Measurements from ENCODE around the gene STK40. TPM values are rescaled to one million over a fixed set of nuclear protein-coding genes. Genes with fewer than 3 reads are reported as not detected.

Gene STK40
- total RNA-seq, 1 experiment from 2014 or later = 26.2 TPM

DNA sequence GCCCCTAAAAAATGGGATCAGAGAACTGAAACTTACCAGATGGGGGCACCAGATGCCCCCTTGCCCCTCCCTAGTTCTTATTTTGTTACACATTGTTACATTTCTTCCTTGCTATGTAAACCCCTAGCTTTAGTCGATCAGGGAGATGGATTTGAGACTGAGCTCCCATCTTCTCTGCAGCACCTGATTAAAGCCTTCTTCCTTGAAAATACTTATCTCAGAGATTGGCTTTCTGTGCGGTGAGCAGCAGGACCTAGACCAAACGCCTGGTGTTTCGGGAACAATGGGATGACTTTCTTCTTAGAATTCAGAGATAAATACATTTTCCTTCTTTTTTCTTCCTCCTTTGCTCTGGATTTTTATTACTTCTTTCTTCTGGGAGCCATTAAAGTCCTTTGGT lies 28.7 kb upstream of the STK40 start:
- H3K4me2 ChIP-seq (ENCODE audit: insufficient read depth, insufficient read length, low read length) = no peak overlapping the region
- no peak overlapping the region for H2BK15ac ChIP-seq (ENCODE audit: low read depth, low read length)
- no peak overlapping the region for H3K23ac ChIP-seq (ENCODE audit: insufficient read length, low read depth, low read length)
- no peak overlapping the region for H4K5ac ChIP-seq (ENCODE audit: insufficient read length, low read depth, low read length)
- H3K4me1 Mint-ChIP-seq = peaks cover 5 to 12% of the 10 kb centered on the region in 2 experiments
- H4K20me1 ChIP-seq (ENCODE audit: control insufficient read depth, insufficient read depth, insufficient read length) = no peaks in the 10 kb centered on the region
- H3K27ac ChIP-seq (ENCODE audit: insufficient read length, low read depth, low read length) = no peak overlapping the region
- peak overlapping the region in 1 of 3 experiments; percentile 56; a peak in 2 of 7 replicates for H3K27ac Mint-ChIP-seq
- H2BK20ac ChIP-seq (ENCODE audit: low read depth, low read length, poor library complexity, severe bottlenecking) = no peak overlapping the region
- H3K4me1 ChIP-seq (ENCODE audit: insufficient read depth, low read length) = no peaks in the 10 kb centered on the region
- no peak overlapping the region for H2BK5ac ChIP-seq (ENCODE audit: insufficient read length, low read length)
- no peak overlapping the region for H3K14ac ChIP-seq (ENCODE audit: insufficient read depth, low read length)
- H2BK12ac ChIP-seq (ENCODE audit: insufficient read length, low read depth, low read length) = no peak overlapping the region
- no peak for DNase-seq
- H2AK5ac ChIP-seq (ENCODE audit: insufficient read length, low read length) = no peak overlapping the region
- no peaks in the 10 kb centered on the region; a peak in 1 of 5 replicates for H3K9me3 Mint-ChIP-seq
- H3K4ac ChIP-seq (ENCODE audit: low read depth, low read length) = no peak overlapping the region
- no peak overlapping the region for H3K9ac ChIP-seq (ENCODE audit: extremely low read depth, insufficient read length, low read length)
- no peak overlapping the region for H3K4me3 Mint-ChIP-seq
- TF ChIP-seq, protein P1, sequence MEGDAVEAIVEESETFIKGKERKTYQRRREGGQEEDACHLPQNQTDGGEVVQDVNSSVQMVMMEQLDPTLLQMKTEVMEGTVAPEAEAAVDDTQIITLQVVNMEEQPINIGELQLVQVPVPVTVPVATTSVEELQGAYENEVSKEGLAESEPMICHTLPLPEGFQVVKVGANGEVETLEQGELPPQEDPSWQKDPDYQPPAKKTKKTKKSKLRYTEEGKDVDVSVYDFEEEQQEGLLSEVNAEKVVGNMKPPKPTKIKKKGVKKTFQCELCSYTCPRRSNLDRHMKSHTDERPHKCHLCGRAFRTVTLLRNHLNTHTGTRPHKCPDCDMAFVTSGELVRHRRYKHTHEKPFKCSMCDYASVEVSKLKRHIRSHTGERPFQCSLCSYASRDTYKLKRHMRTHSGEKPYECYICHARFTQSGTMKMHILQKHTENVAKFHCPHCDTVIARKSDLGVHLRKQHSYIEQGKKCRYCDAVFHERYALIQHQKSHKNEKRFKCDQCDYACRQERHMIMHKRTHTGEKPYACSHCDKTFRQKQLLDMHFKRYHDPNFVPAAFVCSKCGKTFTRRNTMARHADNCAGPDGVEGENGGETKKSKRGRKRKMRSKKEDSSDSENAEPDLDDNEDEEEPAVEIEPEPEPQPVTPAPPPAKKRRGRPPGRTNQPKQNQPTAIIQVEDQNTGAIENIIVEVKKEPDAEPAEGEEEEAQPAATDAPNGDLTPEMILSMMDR (conservative IDR thresholded peaks at IDR 0.05) = no peak
- no peaks in the 10 kb centered on the region for H3K79me1 ChIP-seq (ENCODE audit: insufficient read depth, low read depth, low read length, poor library complexity, severe bottlenecking)
- H3K79me2 ChIP-seq (ENCODE audit: insufficient read depth, low read length) = no peaks in the 10 kb centered on the region
- H3K27me3 ChIP-seq (ENCODE audit: insufficient read depth, low read length) = no peaks in the 10 kb centered on the region
- WGBS (ENCODE audit: extremely low coverage, insufficient read length, low lambda C conversion rate) = no CpG with 5 or more reads among the region's 4 CpGs
- H2AFZ ChIP-seq (ENCODE audit: low read length) = no peak overlapping the region
- H3T11ph ChIP-seq (ENCODE audit: low read length) = no peak overlapping the region
- no peak overlapping the region for H3K18ac ChIP-seq (ENCODE audit: insufficient read length, low read depth, low read length)
- peaks cover 4 to 14% (median 9%) of the 10 kb centered on the region in 3 experiments; a peak in 4 of 7 replicates for H3K36me3 Mint-ChIP-seq (ENCODE audit: insufficient read depth in 1 of 3, low read depth in 3 of 3)
- no peaks in the 10 kb centered on the region for H3K23me2 ChIP-seq (ENCODE audit: insufficient read length, low read depth, low read length, poor library complexity, severe bottlenecking)
- no peak overlapping the region for H4K8ac ChIP-seq (replicated peaks; ENCODE audit: insufficient read length, low read depth, low read length)
- H2BK120ac ChIP-seq (ENCODE audit: low read depth, low read length, poor library complexity, severe bottlenecking) = no peak overlapping the region
- no peak overlapping the region for H3K56ac ChIP-seq (ENCODE audit: insufficient read length, low read depth, low read length)
- H3K27me3 Mint-ChIP-seq (ENCODE audit: low read depth) = no peaks in the 10 kb centered on the region; the same call in 1 of the 2 replicates
- no peaks in the 10 kb centered on the region for H3K9me3 ChIP-seq (ENCODE audit: control insufficient read depth, low read depth, low read length)
- no peak overlapping the region for H4K91ac ChIP-seq (ENCODE audit: insufficient read length, low read depth, low read length)

All from H9 (cell line).